ENCODE results near the gene PRAME.
"Not testable (repeated sequence)": the region's sequence is repeated elsewhere in the genome, so short reads cannot be mapped to it uniquely, and the experiment has no call there.

The PRAME gene

GRCh38 chr22:22550789-22551434 is 8.2 kb downstream of the PRAME start:
- DNase-seq: no peak

- DNase-seq: no peak
Observed at GRCh38 chr22:22548910-22549309, 10.2 kb downstream of the PRAME start.

DNA sequence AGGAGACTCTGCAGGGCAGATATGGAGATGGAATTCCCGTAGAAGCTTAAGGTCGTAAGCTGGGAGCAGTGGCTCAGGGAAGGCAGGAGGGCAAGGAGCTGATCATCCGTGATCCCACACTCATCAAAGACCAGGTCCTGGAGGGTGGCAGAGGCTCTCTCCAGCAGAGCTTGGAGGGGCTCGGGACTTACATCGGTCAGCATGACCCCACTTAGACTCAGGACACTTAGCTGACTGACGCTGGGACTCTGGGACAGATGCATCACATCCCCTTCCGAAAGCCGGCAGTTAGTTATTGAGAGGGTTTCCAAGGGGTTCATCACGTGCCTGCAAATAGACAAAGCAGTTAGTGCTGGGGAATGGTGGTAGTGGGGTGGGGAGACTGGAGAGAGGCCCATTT is 10.7 kb downstream of the PRAME start:
- DNase-seq: no peak

GRCh38 chr22:22547692-22548300 is 11.3 kb downstream of the PRAME start:
- DNase-seq: no peak

GRCh38 chr22:22547226-22547625 is 11.8 kb downstream of the PRAME start:
- DNase-seq: no peak

DNA sequence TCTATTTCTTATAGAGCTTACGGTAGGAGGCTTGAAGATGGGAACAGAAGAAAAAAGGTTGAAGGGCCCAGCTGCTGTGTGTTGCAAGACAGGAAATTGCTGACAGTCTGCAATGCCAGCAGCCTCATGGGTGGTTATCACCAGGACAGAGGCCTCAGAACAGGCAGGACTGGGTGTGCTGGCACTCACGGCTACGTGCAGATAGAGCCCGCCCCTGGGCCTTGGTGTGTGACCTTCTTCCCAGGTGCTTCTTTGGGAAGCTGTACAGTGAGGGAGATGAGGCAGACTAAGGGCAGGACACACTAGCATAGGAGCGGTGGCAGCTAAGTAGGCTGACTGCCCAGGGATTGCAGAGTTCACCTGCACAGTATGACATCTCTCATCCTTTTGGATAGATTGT is 12.6 kb downstream of the PRAME start:
- no peak for DNase-seq

GRCh38 chr22:22545084-22545483 is 14.0 kb downstream of the PRAME start:
- no peak for DNase-seq

GRCh38 chr22:22538226-22538989 is 20.7 kb downstream of the PRAME start:
- DNase-seq: no peak

GRCh38 chr22:22536916-22537315 is 22.1 kb downstream of the PRAME start:
- DNase-seq: no peak

DNA sequence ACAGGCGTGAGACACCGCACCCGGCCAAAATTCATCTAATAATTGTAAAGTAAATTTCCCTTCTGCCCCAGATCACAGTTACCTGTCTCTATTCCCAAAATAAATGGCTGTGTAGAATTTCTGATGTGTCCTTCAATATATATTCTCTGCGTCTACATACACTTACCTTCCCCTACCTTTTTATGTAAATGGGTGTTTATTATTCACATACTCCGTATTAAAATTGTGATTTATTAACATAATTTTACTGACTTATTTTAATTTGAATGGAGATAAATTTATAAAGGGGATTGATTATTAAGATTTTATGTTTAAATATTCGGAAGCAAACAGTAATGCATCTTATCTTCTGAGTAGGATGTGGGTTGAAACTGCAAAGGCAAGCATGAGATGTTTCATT is 22.6 kb downstream of the PRAME start:
- no peak for DNase-seq

- no peak for DNase-seq
Observed at GRCh38 chr22:22535662-22536061, 23.4 kb downstream of the PRAME start.

DNA sequence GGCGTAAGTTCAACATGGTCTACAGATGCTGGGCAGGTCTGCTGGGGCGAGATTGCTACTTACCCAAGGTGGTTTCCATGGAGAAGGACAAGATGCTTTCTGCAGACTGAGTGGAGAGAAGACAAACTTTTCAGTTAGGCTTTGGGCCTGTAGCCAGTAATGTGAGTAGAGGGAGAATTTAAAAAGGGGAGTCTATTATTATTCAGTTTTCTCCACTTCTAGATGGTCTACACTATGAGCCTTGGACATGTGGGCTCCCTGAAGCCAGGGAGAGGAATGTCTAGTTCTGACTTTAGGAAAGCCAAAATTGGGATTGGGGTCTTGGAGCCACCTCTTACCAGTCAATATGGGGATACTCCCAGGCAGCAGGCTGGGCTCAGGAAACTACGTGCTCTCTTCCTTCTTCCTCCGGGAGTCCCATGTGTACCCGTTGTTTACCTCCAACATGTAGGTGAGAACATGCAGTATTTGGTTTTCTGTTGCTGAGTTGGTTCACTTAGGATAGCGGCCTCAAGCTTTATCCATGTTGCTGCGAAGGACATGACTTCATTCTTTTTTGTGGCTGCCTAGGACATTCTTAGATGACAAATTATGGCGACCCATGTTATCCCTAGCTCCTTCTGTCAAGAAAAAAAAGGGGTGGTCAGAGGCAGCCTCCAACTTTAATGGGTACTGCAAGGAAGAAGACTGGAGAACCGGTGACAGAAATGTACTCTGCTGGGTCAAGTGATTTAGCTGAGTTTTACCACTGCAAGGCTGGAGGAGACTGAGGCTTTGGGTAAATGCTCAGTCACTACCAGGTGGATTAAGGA is 24.3 kb downstream of the PRAME start:
- no peak for DNase-seq

- no peak for DNase-seq
Observed at GRCh38 chr22:22533863-22534262, 25.2 kb downstream of the PRAME start.

DNA sequence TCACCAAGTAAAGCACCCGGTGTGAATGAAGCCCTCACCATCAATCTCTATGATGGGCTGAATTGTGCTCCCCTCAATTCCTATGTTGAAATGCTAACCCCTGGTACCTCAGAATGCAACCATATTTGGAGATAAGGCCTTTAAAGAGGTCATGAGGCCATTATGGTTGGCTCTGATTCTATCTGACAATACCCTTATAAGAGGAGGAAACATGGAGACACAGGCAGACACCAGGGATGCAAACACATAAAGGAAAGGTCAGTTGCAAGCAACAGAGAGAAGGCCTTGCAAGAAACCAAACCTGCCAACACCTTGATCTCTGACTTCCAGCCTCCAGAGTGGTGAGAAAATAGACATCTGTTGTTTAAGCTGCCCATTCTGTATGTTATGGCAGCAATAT is 25.6 kb downstream of the PRAME start:
- no peak for DNase-seq

GRCh38 chr22:22532547-22533071 is 26.5 kb downstream of the PRAME start:
- not testable (repeated sequence) for DNase-seq

DNA sequence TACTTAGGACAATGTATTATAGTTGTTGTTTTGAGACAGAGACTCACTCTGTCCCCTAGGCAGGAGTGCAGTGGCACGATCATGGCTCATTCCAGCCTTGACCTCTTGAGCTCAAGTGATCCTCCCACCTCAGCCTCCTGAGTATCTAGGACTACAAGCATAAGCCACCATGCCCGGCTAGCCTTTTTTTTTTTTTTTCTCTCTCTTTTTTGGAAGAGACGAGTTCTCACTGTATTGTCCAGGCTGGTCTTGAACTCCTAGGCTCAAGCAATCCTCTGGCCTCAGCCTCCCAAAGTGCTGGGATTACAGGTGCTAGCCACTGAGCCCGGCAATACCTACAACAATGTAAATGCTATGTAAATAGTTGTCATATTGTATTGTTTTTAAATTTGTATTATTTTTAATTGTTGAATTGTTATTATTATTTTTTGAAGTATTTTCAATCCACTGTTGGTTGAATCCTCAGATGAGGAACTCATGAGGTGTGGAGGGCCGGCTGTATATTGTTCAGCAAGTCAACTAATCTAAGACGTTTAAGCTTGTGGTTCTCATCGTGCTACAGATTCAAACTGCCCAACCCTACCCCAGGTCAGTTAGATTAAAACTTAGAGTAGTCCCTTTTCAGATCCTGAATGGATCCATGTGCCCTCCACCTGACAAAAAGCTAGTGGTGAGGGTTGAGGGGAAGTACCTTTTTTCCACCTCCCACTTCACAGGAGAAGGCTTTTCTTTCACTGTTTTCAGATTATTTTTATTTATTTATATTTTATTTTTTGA is 27.1 kb downstream of the PRAME start:
- DNase-seq: no peak

DNA sequence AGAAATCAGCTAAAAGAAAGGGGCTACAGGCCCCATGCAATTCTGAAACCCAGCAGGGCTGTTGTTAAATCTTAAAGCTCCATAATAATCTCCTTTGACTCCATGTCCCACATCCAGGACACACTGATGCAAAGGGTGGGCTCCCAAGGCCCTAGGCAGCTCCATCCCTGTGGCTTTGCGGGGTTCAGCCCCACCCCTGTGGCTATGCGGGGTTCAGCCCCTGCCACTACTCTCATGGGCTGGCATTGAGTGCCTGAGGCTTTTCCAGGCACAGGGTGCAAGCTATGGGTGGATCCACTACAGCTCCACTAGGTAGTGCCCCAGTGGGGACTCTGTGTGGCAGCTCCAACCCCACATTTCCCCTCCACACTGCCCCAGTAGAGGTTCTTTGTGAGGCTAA is 30.3 kb downstream of the PRAME start:
- no peak for DNase-seq

DNA sequence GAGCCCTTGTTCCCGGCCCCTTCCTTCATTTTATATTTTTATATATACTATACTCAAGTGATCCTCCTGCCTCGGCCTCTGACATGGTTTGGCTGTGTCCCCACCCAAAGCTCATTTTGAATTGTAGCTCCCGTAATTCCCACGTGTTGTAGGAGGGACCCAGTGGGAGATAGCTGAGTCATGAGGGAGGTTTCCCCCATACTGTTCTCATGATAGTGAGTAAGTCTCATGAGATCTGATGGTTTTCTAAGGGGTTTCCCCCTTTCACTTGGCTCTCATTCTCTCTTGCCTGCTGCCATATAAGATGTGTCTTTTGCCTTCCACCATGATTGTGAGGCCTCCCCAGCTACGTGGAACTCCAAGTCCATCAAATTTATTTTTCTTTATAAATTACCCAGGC is 31.8 kb downstream of the PRAME start:
- no peak for DNase-seq

DNA sequence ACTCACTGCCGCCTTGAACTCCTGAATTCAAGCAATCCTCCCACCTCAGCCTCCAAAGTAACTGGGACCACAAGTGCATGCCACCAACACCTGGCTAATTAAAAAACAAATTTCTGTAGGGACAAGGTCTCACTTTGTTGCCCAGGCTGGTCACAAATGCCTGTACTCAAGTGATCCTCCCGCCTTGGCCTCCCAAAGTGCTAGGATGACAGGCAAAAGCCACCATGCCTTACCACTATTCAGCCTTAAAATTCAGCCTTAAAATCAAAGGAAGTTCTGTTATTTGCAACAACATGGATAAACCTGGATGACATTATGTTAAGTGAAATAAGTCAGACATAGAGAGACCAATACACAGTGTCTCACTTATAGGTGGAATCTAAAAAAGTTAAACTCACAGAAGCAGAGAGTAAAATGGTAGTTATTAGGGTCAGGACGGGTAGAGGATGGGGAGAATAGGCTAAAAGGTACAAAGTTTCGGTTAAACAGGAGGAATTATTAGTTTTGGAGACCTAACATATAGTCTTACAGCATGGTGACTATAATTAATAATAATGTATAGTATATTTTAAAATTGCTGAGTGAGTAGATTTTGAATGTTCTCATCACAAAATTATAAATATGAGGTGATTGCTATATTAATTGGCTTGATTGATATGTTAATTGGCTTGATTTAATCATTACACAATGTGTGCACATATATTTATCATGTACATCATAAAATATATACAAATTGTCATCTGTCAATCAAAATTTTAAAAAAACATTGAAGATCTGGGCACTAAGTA is 32.7 kb downstream of the PRAME start:
- DNase-seq: no peak

DNA sequence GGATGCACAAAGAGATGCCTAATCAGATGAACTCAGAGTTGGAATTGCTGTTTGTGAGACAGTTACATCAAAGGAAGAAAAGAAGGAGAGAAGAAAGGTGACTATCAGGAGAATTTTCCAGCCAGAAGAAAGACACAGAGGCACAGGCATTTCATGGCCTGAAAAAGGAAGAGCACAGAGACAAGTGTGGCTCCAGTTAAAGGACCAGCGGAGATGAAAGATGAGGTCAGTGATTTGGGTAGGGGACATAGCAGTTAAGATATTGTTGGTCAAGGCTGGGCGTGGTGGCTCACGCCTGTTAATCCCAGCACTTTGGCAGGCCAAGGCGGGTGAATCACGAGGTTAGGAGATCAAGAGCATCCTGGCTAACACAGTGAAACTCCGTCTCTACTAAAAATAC is 35.6 kb downstream of the PRAME start:
- no peak for DNase-seq

- DNase-seq: no peak
Observed at GRCh38 chr22:22521631-22522030, 37.4 kb downstream of the PRAME start.

All from DMS53 (cell line).